ENCODE data around the gene FAM131A. TPM values are rescaled to one million over a fixed set of nuclear protein-coding genes. Genes with fewer than 3 reads are reported as not detected.
A peak's percentile ranks its signal among the peaks of the same experiment; 100 is the strongest.

The FAM131A gene
- total and polyA plus RNA-seq, 2 of the 4 experiments (the other 2 are of a cell fraction) = 10.8 to 19.5 TPM

DNA sequence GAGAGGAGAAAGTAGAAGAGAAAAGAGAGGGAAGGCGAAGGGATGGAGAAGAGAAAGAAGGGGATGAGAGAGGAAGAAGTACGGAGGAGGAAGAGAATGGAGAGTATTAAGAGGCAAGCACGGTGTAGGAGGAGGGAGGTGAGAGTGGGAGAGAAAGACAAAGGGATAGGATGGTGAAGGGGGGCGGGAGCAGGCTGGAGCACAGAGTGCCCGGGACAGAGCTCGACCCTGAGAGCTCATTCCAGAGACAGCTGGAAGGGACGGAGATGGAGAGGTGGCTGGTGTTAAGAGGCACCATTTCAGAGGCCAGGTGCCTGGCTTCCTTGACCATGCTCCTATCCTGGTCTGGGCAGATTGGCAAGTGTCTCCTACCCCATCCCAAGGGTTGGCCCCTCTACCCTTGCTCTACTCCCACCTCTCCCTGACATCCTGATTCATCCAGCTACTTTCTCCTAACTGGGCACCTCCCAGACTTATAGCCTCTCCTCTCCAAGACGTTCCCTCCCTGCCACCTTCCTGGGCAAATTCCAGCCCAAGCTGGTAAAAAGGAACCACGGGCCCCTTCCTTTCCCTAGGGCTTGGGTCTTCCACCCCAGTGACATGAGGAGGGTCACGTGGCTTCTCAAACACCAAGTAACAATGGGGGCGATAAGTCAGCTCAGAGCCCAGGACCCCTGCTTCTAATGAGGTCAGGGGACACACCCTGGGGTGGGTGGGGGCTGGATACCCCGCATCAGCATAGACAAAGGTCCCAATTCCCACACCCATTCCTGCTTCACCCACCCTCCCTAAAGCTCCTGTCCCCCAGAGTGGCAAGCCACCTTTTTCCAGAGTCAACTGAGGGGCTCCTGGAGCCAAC, 22.9 kb downstream of the FAM131A start (continued):
- no peak for TF ChIP-seq RAD21 (IDR thresholded peaks at IDR 0.05; ENCODE audit: low read length)
- no peak for TF ChIP-seq CHD1 (IDR thresholded peaks at IDR 0.05; ENCODE audit: low read depth, low read length)

DNA sequence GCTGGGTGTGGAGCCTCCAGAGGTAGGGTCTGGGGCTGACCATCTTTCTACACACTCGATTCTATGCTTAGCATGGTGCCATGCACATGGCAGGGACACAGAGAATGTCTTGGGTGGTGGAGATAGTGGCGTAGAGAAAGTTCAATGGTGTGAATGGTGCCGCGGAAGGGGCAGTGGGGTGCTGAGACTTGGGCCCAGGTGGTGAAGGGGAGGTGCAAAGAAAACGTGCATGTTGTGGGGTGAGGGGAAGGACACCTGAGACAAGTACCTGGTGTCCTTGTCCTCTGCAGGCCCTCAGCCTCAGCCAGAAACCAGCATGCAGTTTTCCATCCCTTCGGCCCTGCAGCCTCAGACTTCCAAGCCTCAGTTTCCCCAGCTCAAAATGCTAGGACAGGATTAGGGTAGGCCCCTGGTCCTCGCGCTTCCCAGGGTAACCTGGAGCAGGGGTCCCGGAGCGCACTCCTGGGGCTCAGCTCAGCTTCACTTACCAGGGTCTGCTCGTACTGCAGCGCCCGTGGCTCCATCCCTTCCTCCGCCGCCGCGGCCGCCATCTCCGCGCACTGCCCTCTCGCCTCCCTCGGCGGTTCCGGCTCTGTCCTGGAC, 23.6 kb downstream of the FAM131A start:
- H3K9ac ChIP-seq (ENCODE audit: low read depth, low read length) = peak overlapping the region; percentile 83
- peak overlapping the region; percentile 62 for H2BK5ac ChIP-seq (ENCODE audit: low read depth, low read length, poor library complexity, severe bottlenecking)
- peak overlapping the region; percentile 61; the same call in 1 of the 2 replicates for H4K91ac ChIP-seq (ENCODE audit: insufficient read depth, low read depth, low read length)
- H3K4me3 ChIP-seq (ENCODE audit: insufficient read depth, low read depth, low read length) = peak overlapping the region; percentile 56
- H2BK15ac ChIP-seq (ENCODE audit: low read depth, low read length) = no peak overlapping the region; the same call in 2 of the 3 replicates
- dilution Hi-C loops (cut with HindIII; ENCODE audit: low sequenced_read_pairs, unreplicated experiment) (loop anchor here (25.0 kb wide), 1 partner anchor 176 kb away; no protein-coding TSS in a partner anchor), intact Hi-C loops (cut with micrococcal nuclease) (no loop called here), in situ Hi-C loops (cut with MboI; ENCODE audit: low sequenced_read_pairs) (no loop called here)
- H3K27ac ChIP-seq (ENCODE audit: insufficient read depth, low read length) = peak overlapping the region; percentile 79
- H3K23ac ChIP-seq (ENCODE audit: low read depth, low read length) = peak overlapping the region; percentile 86; the same call in 1 of the 2 replicates
- H3K4ac ChIP-seq (ENCODE audit: low read depth, low read length) = peak overlapping the region; percentile 69
- H2AFZ ChIP-seq (replicated peaks; ENCODE audit: low read length, poor library complexity) = peak overlapping the region; percentile 99
- H2BK120ac ChIP-seq (ENCODE audit: low read depth, low read length) = peak overlapping the region; percentile 33; the same call in 1 of the 2 replicates
- peak overlapping the region; percentile 52 for H4K5ac ChIP-seq (ENCODE audit: low read depth, low read length)
- peak overlapping the region; percentile 99 for H3K4me2 ChIP-seq (ENCODE audit: low read depth, low read length)
- H4K20me1 ChIP-seq (ENCODE audit: insufficient read depth, low read length) = peaks cover 10% of the 10 kb centered on the region
- H3K9me3 ChIP-seq (ENCODE audit: control insufficient read depth, insufficient read depth, low read length) = no peaks in the 10 kb centered on the region
- no peaks in the 10 kb centered on the region for H3K27me3 ChIP-seq (ENCODE audit: control insufficient read depth, insufficient read depth, low read length)
- peak; percentile 3; the same call in 1 of the 2 replicates for ATAC-seq (ENCODE audit: low read depth)
- peak overlapping the region; percentile 96 for H2AK9ac ChIP-seq (replicated peaks; ENCODE audit: low read depth, low read length, poor library complexity)
- WGBS, 2 experiments (ENCODE audit: extremely low coverage in 2 of 2, insufficient read length in 1 of 2) = 12% methylated on average over 10 of the region's 24 CpGs; no CpG with 5 or more reads in 1 of the 2 experiments
- H3K36me3 ChIP-seq (ENCODE audit: control insufficient read depth, insufficient read depth, low read length) = peaks cover 10% of the 10 kb centered on the region
- H2AK5ac ChIP-seq (ENCODE audit: low read depth, low read length) = peak overlapping the region; percentile 78; the same call in 1 of the 2 replicates
- H2BK20ac ChIP-seq (ENCODE audit: low read depth, low read length) = no peak overlapping the region
- H3K56ac ChIP-seq (ENCODE audit: extremely low read depth, insufficient read depth, low read length) = 0 out of 2 replicates have a peak overlapping the region, but pooled peaks have one; percentile 37
- TF ChIP-seq MXI1 (IDR thresholded peaks at IDR 0.05; ENCODE audit: borderline replicate concordance, low read depth, low read length) = 0 out of 2 replicates have a peak, but pooled peaks have one; percentile 20
- no peak for TF ChIP-seq RFX5 (IDR thresholded peaks at IDR 0.05; ENCODE audit: low read depth, low read length)
- peak overlapping the region; percentile 58 to 69; a peak in 2 of 4 replicates for H4K8ac ChIP-seq (ENCODE audit: low read depth in 2 of 2, low read length in 2 of 2)
- ChIA-PET CTCF (interaction anchor here (1.2 kb wide), 2 partner anchors 72 to 200 kb away, joined by 3 read pairs; partner anchors contain the start of gene EPHB3), POLR2A (ENCODE audit: unreplicated experiment) (no interaction called here)
- BruUV-seq (replicated peaks) = no TSS peak
- H3K79me1 ChIP-seq (ENCODE audit: low read depth in 1 of 2, low read length in 2 of 2) = peaks cover 7 to 42% of the 10 kb centered on the region in 2 experiments
- peaks cover 7% of the 10 kb centered on the region for H3K4me1 ChIP-seq (ENCODE audit: control insufficient read depth, insufficient read depth, low read length)
- no peak for DNase-seq
- H3K18ac ChIP-seq (ENCODE audit: low read depth, low read length) = no peak overlapping the region; the same call in 1 of the 2 replicates
- H3K9me1 ChIP-seq (ENCODE audit: insufficient read depth, low read length) = peaks cover 10% of the 10 kb centered on the region; the same call in 1 of the 2 replicates
- H3K14ac ChIP-seq (replicated peaks; ENCODE audit: low read depth, low read length) = peak overlapping the region; percentile 26

Measured in IMR-90 (cell line).